HG03103 (cell line): ENCODE data around the gene GCC1.

ENCODE experiments used
- ATAC-seq: cut with Tn5 transposase; IDR thresholded peaks from one replicate; pipeline ENCODE4 v1.9.1; 2021; ENCODE audit warnings: low read depth; ENCODE audit not compliant: unreplicated experiment

GCC1 gene, protein sequence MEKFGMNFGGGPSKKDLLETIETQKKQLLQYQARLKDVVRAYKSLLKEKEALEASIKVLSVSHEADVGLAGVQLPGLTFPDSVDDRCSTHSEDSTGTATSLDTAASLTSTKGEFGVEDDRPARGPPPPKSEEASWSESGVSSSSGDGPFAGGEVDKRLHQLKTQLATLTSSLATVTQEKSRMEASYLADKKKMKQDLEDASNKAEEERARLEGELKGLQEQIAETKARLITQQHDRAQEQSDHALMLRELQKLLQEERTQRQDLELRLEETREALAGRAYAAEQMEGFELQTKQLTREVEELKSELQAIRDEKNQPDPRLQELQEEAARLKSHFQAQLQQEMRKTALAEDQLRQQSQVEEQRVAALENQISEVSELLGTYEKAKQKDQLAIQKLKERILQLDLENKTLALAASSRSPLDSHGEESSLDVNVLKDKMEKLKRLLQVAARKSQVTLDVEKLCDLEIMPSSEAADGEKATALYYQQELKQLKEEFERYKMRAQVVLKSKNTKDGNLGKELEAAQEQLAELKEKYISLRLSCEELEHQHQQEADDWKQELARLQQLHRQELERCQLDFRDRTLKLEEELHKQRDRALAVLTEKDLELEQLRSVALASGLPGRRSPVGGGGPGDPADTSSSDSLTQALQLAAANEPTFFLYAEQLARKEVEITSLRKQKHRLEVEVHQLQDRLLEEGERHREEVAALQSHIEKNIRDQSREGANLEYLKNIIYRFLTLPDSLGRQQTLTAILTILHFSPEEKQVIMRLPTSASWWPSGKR

DNA sequence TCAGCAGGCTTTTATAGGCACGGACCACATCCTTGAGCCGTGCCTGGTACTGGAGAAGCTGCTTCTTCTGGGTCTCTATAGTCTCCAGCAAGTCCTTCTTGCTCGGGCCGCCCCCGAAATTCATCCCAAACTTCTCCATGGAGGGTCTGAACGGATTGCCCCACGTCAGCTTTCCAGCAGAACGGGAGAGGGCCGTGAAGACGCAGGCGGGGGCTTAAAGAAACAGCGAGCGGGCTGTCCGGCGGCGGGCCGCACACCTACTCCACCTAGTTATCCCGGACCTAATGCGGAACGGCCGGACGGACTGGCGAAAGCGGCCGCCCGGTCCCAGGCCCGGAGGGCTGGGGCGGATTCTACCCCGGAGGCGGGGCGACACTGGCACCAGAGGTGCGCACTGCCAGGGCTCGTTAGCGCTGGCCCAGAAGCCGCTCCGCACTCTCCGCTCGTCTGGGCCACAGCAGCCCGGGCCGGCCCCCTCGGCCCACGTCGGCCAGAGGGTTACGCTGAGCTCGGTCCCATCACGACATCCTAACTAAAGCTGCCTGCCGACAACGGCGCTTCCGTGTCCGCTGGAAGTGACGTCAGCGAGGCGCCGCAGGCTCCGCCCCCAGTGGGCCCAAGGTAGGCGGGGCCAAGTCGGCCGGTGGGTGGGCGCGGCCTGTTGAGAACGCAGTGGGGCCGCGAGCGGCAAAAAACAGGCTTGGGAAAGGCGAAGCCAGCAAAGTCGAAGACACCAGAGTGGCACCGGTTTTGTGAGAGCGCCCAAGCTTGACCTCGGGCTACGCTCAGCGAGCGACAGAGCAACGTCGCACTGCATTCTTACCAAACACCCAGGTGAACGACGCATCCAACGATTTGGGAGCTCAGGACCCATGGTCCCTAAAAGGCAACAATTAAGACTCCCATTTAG is at the start of gene GCC1:
Gene GCC1, minus strand, starts transcription at position 553 of the 910 bp plus-strand sequence. Its CDS starts 414 bp downstream, at position 139.
- peak; percentile 74 for ATAC-seq

DNA sequence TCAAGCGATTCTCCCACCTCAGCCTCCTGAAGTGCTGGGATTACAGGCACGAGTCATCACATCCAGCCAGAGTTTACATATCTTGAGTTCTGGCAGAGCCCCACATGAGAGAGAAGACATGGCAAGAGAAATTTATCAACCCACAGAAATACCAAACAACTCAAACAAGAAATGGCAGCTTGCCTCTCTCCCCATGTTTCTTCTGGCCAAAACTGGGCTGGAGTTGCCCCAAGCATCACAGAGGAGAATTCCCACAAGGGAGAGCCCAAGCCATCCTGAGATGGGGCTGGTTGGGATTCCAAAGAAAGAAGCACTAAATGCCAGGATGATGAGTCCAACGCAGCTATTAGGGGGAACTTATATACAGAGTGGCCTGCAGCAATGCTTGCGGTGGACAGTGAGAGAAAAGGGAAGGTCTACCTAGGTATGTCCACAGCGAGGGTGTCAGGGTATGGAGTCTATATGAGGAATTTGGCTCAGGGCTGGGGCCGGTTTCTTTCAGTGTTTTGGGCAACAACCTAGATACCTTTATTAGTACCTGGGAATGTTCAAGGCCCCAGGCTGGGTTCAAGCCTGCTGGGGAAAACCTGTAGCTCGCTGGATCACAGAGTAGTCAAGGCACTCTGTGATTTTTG is 47.0 kb upstream of the GCC1 start:
- no peak for ATAC-seq

- ATAC-seq: peak; percentile 97
These were observed 44.0 kb upstream of the GCC1 start for GRCh38 chr7:127629268-127629854.

DNA sequence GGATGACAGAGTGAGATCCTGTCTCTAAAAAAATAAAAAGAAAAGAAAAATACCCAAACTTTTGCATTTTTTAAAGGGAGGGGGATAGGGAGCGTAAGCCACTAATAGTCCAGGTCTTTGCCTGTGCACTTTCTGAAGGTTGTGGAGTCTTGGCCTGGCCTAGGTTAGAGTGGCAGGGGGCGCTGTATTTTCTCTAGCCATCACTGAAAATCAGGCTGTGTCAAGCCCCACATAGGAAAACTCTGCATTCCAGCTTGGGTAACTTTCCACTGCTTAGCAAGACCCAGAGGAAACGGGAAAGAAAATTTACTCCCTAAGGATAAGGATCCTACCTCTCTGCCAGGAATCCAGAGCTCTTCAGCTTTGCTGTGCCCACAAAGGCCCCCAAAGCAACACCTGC is 43.0 kb upstream of the GCC1 start:
- no peak for ATAC-seq

- no peak for ATAC-seq
These were observed 39.9 kb upstream of the GCC1 start for GRCh38 chr7:127625331-127625730.

- no peak for ATAC-seq
These were observed 35.2 kb upstream of the GCC1 start for GRCh38 chr7:127620406-127621233.

DNA sequence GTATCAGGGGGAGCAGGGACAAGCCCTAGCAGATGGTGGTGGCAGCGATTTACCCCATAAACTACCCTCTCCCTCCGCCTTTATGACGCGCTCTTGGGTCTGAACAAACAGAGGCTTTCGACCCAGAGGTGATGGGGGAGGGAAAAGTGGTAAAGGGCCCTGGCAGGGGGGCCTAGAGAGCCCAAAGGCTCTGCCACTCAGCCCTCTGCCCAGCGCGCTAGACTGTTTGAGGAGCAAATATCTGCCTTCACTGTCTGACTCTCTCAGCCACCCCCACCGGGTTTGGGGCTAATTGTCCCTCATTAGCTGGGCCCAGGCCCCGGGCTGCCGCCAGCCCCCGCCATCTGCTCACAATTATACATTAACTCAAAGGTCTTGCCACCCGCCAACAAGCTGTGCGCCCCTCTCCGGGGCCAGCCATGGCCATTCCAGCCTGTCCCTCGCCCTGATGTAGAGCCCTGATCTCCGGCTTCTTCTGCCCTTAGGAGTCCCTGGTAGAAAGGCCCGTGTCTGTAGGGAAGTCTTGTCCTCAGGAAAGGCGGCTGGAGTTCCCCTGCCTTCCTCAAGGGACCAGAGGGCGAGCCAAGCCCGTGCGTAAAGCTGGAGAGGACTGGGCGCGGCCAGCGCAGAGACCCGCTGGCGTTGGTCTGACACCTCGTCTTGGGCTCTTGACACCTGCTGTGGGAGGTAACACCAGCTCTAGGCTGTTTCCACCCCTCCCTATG is 34.4 kb upstream of the GCC1 start:
- no peak for ATAC-seq

- no peak for ATAC-seq
These were observed 33.4 kb upstream of the GCC1 start for GRCh38 chr7:127618775-127619174.

GRCh38 chr7:127618042-127618441 is 32.6 kb upstream of the GCC1 start, which contains the start of gene PAX4:
Gene PAX4, minus strand, starts transcription at chr7:127618142. Its CDS starts 2,214 bp downstream, at chr7:127615928.
- ATAC-seq: no peak

- ATAC-seq: no peak
These were observed 31.3 kb upstream of the GCC1 start for GRCh38 chr7:127616724-127617123.

- no peak for ATAC-seq
These were observed 26.9 kb upstream of the GCC1 start for GRCh38 chr7:127612263-127612662.

GRCh38 chr7:127609297-127609696 is 23.9 kb upstream of the GCC1 start:
- ATAC-seq: no peak

DNA sequence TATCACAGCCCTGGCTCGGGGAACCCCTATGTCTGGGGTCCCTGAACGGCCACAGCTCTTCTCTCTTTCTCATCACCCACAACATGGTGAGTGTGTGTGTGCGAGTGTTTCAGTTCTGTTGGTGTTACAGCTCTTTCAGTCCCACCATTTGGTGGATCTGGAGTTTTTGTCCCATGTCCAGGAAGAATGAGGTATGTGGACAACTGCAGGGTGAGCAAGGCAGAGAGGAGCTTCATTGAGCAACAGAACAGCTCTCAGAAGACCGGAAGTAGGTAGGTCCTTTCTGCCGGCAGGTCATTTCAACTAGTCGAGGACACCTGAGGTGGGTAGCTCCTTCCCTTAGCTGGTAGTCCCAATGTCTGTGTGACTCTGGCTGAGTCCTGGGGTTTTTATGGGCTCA is 23.1 kb upstream of the GCC1 start:
- ATAC-seq: no peak

DNA sequence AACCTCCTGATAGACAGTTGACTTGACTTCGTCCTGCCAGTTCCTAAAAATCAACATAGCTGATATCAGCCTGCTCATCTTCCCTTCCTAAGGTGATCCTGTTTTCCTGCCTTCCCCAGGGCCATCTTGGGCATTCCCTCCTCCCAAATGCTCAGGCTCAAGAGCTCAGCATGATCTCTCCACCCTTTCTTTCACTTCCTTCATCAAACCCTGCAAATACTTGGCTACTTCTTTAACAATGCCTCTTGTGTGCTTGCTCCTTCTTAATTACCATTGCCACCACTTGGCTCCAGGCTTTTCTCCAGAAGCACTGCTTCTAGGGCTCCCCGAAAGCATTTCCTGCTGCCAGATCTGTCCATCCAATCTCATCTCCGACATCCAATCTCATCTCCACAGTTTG is 15.5 kb upstream of the GCC1 start:
- no peak for ATAC-seq

DNA sequence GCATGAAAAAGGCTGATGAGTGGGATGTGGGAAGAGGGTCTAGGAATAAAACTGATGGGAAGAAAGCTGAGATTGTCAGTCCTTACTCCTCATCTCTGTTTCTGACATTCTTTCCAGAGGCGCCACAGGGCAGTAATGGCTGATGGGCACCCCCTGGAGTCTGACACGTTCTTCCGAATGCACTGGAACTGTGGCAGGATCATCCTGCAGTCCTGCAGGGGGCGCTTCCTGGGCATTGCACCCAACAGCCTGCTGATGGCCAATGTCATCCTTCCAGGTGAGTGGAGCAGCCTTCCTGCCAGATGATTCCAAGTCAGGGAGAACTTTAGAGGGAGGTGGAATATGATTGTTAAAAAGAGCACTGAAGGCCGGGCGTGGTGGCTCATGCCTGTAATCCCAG is 12.9 kb upstream of the GCC1 start:
- ATAC-seq: no peak

DNA sequence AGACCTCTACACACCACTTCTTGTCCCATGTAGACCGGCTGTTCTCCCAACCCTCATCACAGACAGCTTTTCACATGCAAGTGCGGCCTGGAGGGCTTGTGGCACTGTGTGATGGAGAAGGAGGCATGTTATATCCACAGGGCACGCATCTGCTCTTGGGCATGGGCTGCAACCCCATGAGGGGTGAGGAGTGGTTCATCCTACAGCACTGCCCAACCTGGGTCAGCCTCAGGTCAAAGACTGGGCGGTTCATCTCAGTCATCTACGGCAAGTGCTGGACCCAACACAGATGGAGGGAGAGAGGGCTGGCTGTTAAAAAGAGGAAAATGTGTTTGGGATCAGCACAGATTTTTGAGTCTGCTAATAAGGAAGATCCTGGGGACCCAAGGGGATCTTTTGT is 10.3 kb upstream of the GCC1 start:
- ATAC-seq: no peak

GRCh38 chr7:127594490-127594889 is 9.1 kb upstream of the GCC1 start:
- no peak for ATAC-seq

GRCh38 chr7:127592550-127592949 is 7.2 kb upstream of the GCC1 start:
- ATAC-seq: no peak
